Kidney capillary endothelial cell (primary cell): ENCODE data around the gene KIF26A.

Experiments
- DNase-seq: peaks from one replicate; pipeline ENCODE4 v3.0.0-alpha.2; 2018; ENCODE audit warnings: low spot score

KIF26A gene

GRCh38 chr14:104112609-104113571 lies 25.5 kb upstream of the KIF26A start:
- DNase-seq: no peak

- DNase-seq: no peak
Measured at GRCh38 chr14:104113631-104114420, 24.6 kb upstream of the KIF26A start.

GRCh38 chr14:104114421-104115130 lies 23.8 kb upstream of the KIF26A start:
- no peak for DNase-seq

DNA sequence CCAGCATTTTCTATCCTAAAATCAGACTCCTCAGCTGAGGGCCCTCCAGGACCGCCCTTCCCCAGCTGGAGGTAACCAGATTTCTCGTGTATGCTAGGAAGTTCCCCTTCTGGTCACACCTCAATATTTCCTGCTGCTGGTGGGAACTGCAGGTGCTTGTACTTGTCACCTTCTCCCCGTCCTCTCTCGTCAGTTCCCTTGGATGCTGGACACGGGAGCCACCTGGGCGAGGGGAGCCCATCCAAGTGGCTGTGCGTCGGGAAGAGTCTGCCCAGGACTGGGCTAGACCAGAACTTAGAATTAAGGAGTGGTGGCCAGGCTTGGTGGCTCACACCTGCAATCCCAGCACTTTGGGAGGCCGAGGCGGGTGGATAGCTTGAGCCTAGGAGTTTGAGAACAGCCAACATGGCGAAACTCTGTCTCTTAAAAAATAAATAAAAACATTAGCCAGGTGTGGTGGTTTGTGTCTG lies 23.2 kb upstream of the KIF26A start:
- DNase-seq: no peak

DNA sequence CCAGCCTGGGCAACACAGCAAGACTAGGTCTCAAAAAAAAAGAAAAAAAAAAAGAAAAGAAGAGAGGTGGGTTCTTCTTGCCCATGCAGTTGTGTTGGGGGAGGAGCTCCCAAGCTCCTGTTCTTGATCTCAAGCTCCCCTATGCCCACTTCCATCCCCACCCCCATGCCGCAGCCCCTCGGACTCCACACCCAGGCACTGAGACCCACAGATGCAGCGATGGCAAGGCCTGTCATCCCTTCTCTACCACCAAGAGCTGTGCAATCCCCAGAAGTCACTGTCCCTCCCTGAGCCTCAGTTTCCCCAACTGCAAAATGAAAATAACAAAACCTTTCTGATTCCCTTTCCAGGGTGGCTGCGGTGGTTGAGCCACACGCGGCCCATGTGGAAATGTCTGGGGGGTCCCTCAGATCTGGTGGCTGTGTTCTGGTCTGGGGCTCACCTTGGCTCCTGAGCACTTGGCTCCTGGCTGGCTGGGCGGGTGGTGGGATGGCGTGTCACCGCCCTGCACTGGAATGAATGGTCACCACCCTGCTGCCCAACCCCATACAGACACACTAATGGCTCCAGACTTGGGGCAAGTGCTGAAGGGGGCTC lies 22.6 kb upstream of the KIF26A start:
- no peak for DNase-seq

GRCh38 chr14:104116288-104116755 lies 22.1 kb upstream of the KIF26A start:
- DNase-seq: no peak

DNA sequence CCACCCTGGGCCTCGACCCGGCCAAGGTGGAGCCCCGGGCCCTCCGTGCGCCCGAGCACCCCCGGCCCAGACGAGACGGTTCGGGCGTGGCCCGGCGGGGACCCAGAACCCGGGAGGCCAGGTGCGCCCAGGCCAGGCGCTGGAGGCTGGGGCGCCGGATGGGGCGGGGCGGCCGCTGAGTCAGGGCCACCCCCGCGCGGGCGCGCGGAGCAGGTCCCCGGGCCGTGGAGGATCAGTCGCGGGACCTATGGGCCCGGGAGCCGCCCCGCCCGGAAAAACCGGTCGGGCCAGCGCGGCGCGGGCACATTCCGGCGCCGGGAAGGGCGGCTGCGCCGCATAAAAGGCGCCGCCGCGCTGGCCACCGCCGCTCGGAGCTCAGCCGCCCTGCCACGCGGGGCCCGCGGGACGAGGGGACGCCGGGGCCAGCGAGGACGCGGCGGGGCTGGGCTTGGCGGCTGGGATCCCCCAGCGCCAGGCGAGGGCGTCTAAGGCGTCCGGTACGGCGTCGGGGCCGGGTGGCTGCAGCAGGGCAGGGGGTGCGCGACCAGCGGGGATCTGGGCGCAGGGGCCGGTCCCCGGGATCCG lies 21.5 kb upstream of the KIF26A start:
- DNase-seq: no peak

- no peak for DNase-seq
Measured at GRCh38 chr14:104117341-104118005, 20.9 kb upstream of the KIF26A start.

DNA sequence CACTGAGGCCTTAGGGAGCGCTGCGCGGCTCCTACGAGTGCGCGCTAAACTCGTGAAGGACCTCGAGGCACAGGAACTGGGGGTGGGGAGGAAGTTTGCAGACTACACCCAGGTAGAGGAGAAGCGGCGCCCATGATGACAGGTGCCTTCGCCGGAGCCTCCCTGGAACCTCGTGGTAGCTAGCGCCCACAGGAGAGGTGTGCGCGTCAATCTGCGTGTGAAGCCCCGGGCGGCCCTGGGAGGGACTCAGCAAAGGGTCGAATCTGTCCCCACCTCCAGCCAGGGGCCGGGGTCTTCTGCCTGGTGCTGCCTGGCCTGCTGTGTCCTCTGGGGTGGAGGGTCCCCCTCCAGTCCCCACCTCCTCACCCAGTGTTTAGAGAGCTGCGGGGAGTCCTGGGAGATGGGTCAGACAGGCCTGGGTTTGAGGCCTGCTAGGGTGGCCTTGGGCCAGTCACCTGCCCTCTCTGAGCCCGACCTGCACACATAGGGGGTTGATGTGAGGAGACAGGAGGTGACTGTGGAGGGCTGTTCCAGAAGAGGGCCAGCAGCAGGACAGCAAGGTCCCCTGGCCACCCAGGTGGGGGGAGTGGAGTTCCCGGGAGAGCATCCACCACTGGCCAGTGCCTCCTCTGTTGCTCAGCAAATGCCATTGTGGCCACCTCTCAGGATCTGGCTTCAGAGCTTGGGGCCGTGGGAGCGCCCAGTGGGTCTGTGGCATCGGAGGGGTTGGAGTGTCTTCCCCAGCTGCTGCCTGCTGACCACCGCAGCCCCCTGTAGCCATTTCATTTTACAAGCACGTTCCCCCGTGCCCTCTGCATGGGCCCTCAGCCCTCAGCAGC lies 20.2 kb upstream of the KIF26A start:
- no peak for DNase-seq

- no peak for DNase-seq
Measured at GRCh38 chr14:104119119-104119487, 19.3 kb upstream of the KIF26A start.

GRCh38 chr14:104119488-104120251 lies 18.7 kb upstream of the KIF26A start:
- DNase-seq: no peak

DNA sequence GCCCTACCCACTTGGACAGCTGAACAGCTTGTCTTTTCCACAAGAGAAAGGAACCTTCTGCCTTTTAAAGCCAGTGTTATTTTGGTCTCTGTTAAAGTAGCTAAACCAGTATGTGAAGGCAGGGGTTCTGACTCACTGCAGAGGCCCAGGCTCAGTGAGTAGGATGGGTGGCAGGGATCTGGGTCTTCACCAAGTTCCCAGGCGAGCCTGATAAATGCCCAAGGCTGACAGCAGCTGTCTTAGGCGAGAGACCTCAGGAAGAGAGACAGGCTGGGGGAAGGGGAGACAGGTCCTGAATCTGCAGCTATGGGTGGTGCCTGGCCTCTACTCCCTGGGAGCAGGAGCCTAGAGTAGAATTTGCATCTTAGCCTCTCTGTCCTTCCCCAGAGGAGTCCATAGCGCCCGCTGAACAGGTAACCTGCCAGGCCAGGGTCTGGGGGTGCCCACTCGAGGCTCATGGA lies 18.1 kb upstream of the KIF26A start:
- no peak for DNase-seq

DNA sequence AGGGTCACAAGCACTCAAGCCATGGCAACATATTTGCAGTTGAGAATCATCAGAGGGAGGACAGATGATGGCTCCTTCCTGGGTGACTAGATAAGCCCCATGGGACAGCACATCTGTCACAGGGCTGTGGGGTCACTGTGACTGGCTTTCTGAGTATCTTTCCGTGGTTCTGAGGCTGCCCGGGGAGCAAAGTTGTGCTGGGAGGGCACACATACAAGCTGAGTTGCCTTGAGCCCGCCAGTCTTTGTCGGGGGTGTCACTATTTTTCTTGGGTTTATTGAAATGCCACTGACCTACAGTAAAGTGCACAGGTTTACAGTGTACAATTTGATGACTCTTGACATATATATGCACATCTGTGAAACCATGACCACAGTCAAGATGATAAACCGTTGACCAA lies 17.2 kb upstream of the KIF26A start:
- DNase-seq: no peak

DNA sequence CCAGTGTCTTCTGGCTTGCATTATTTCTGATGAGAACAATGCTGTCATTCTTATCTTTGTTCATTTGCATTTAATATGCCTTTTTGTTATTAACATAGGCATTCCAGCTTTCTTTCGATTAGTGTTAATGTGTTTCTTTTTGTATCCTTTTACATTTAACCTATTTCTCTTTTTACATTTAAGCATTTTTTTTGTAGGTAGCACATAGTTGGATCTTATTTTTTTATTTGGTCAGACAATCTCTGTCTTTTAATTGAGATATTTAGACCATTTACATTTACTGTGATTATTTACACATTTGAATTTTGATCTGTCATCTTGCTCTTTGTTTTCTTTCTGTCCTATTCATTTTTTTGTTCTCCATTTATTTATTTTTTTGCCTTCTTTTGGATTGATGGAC lies 14.5 kb upstream of the KIF26A start:
- DNase-seq: no peak

DNA sequence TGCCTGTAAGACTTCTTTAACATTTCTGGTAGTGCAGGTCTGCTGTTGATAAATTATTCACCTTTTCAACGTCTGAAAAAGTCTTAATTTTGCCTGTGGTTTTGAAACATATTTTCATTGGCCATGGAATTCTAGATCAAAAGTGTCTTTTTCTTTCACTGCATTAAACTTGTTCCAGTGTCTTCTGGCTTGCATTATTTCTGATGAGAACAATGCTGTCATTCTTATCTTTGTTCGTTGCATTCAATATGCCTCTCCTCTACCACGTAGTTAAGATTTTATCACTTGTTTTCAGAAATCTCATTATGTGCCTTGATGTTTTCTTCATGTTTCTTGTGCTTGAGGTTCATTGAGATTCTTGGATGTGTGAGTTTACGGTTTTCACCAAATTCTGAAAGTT lies 13.4 kb upstream of the KIF26A start:
- no peak for DNase-seq

- DNase-seq: no peak
Measured at GRCh38 chr14:104126753-104127152, 11.6 kb upstream of the KIF26A start.

DNA sequence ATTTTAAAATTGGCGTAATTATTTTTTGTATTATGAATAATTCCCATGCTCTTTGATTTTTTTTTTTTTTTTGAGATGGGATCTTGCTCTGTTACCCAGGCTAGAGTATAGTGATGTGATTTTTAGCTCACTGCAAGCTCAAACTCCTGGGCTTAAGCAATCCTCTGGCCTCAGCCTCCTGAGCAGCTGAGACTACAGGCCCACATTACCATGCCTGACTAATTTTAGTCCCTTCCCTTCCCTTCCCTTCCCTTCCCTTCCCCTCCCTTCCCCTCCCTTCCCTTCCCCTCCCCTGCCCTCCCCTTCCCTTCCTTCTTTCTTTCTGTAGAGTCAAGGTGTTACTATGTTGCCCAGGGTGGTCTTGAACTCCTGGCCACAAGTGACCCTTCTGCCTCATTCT lies 9.4 kb upstream of the KIF26A start:
- no peak for DNase-seq

GRCh38 chr14:104129556-104129955 lies 8.8 kb upstream of the KIF26A start:
- DNase-seq: no peak
